B cell (primary cell): ENCODE results near the gene HOXD1. TPM values are rescaled to one million over a fixed set of nuclear protein-coding genes. Genes with fewer than 3 reads are reported as not detected.

ENCODE experiments used
- ATAC-seq: fragments of 200-7000 bp; cut with Tn5 transposase; one replicate; pipeline ENCODE4 v1.10.0; 2021; ENCODE audit warnings: low read depth, mild to moderate bottlenecking, moderate number of reproducible peaks, moderate library complexity
- CTCF ChIA-PET: fragments of 350-600 bp; sonication (Branson Sonifier 250); formaldehyde crosslinking; loops from one replicate; lab custom pipeline; 2021; ENCODE audit warnings: antibody characterized with exemption, inconsistent platforms; lab: Charles Lee
- POLR2A ChIA-PET: fragments of 350-600 bp; sonication (Branson Sonifier 250); formaldehyde crosslinking; loops from one replicate; lab custom pipeline; 2021; ENCODE audit warnings: antibody characterized with exemption; lab: Charles Lee
- DNase-seq: peaks from one replicate; pipeline ENCODE4 v3.0.0; 2013
- H2AFZ ChIP-seq: 2 replicates; pipeline ENCODE4 v1.6.1; 2012; ENCODE audit warnings: mild to moderate bottlenecking, low read depth, low read length; ENCODE audit not compliant: insufficient read depth, poor library complexity, severe bottlenecking
- H3K27ac ChIP-seq, 2 donors: 1 replicate in 1 of 2; 2 replicates in 1 of 2; pipeline ENCODE4 v1.5.1; 2012 to 2013; ENCODE audit warnings: low read length in 2 of 2, mild to moderate bottlenecking in 2 of 2, moderate library complexity in 1 of 2
- H3K27me3 ChIP-seq, 4 experiments: fragments of 200-600 bp in 1 of 4; sonication (generic) in 1 of 4; replicated peaks in 1 of 4; 1 replicate in 2 of 4; 2 replicates in 2 of 4; pipeline versions ENCODE4 v1.6.1 to v1.7.0; 2013 to 2016; ENCODE audit warnings: low read length in 3 of 4, mild to moderate bottlenecking in 2 of 4, mixed read lengths in 1 of 4, moderate library complexity in 1 of 4; ENCODE audit not compliant: insufficient read depth in 4 of 4, control insufficient read depth in 3 of 4; ENCODE audit errors: control extremely low read depth in 1 of 4
- H3K36me3 ChIP-seq, 2 experiments: replicated peaks in 1 of 2; 1 replicate in 1 of 2; 2 replicates in 1 of 2; pipeline versions ENCODE4 v1.6.1 to v1.7.1; 2013; ENCODE audit warnings: low read length in 1 of 2; ENCODE audit not compliant: insufficient read depth in 2 of 2, control insufficient read depth in 1 of 2; ENCODE audit errors: control extremely low read depth in 1 of 2, extremely low read depth in 1 of 2
- H3K4me1 ChIP-seq, 2 donors: fragments of 200-600 bp in 1 of 2; sonication (generic) in 1 of 2; 1 replicate in 1 of 2; 2 replicates in 1 of 2; pipeline versions ENCODE4 v1.5.1 to v1.6.1; 2013 to 2017; ENCODE audit warnings: low read length in 2 of 2; ENCODE audit not compliant: control insufficient read depth in 2 of 2, insufficient read depth in 2 of 2
- H3K4me2 ChIP-seq: replicated peaks from 2 replicates; pipeline ENCODE3; 2012; ENCODE audit warnings: mild to moderate bottlenecking, low read depth, low read length; ENCODE audit not compliant: poor library complexity, severe bottlenecking
- H3K4me3 ChIP-seq, 5 experiments: fragments of 200-600 bp in 1 of 5; sonication (generic) in 1 of 5; 1 replicate in 3 of 5; 2 replicates in 2 of 5; pipeline versions ENCODE4 v1.5.1 to v1.7.0; 2011 to 2016; ENCODE audit warnings: low read length in 4 of 5, mild to moderate bottlenecking in 4 of 5, low read depth in 2 of 5, control low read depth in 1 of 5, moderate library complexity in 1 of 5; ENCODE audit not compliant: insufficient read depth in 1 of 5; ENCODE audit errors: control extremely low read depth in 1 of 5, extremely low read depth in 1 of 5
- H3K79me2 ChIP-seq: fragments of 200-600 bp; sonication (generic); one replicate; pipeline ENCODE4 v1.6.0; 2016; ENCODE audit warnings: low read length; ENCODE audit not compliant: control insufficient read depth, insufficient read depth
- H3K9ac ChIP-seq: fragments of 200-600 bp; sonication (generic); 2 replicates; pipeline ENCODE4 v1.6.1; 2017; ENCODE audit warnings: mild to moderate bottlenecking, low read length, moderate library complexity
- H3K9me3 ChIP-seq, 3 donors: one replicate each; pipeline versions ENCODE4 v1.6.1 to v1.7.1; 2013; ENCODE audit warnings: low read length in 2 of 3; ENCODE audit not compliant: control insufficient read depth in 2 of 3, insufficient read depth in 1 of 3; ENCODE audit errors: control extremely low read depth in 1 of 3
- H4K20me1 ChIP-seq: 2 replicates; pipeline ENCODE4 v1.6.0; 2012; ENCODE audit warnings: mild to moderate bottlenecking, low read length; ENCODE audit not compliant: insufficient read depth, control insufficient read depth, poor library complexity, severe bottlenecking
- H3K27ac Mint-ChIP-seq: one replicate; pipeline ENCODE4 v1.8.0; 2021; ENCODE audit warnings: mixed read lengths
- H3K27me3 Mint-ChIP-seq: one replicate; pipeline ENCODE4 v1.8.0; 2021; ENCODE audit warnings: mixed read lengths
- H3K4me1 Mint-ChIP-seq: one replicate; pipeline ENCODE4 v1.8.0; 2021; ENCODE audit warnings: mixed read lengths
- H3K4me3 Mint-ChIP-seq: one replicate; pipeline ENCODE4 v1.8.0; 2021; ENCODE audit warnings: mixed read lengths
- H3K9me3 Mint-ChIP-seq: one replicate; pipeline ENCODE4 v1.8.0; 2022; ENCODE audit warnings: mixed read lengths; ENCODE audit not compliant: insufficient read depth
- CTCF ChIP-seq: fragments of 200-600 bp; IDR thresholded peaks from one replicate; pipeline ENCODE4 v1.8.0; 2022; ENCODE audit warnings: antibody characterized with exemption, mild to moderate bottlenecking
- EZH2 ChIP-seq: IDR thresholded peaks from 2 replicates; pipeline ENCODE4 v1.6.1; 2012; ENCODE audit warnings: borderline replicate concordance, low read depth, mild to moderate bottlenecking, moderate library complexity, low read length; ENCODE audit not compliant: insufficient read depth, poor library complexity, severe bottlenecking
- WGBS: methylation state at CpG from one replicate; pipeline ENCODE4 v1.1.5; 2013; ENCODE audit warnings: missing lambda C conversion rate; ENCODE audit not compliant: insufficient coverage; 5-methylcytosine and 5-hydroxymethylcytosine counted together
- intact Hi-C: fragments of 100-400 bp; cut with micrococcal nuclease; formaldehyde crosslinking; loops from one replicate; pipeline ENCODE4 v1.10.0; 2022
- polyA plus RNA-seq: library from polyadenylated mRNA; depleted of rRNA; stranded (reverse); fragments of >200 nt; gene quantifications from 2 replicates; pipeline ENCODE4 v1.2.3, GENCODE V29; 2012
- total RNA-seq, 2 donors: library from RNA; stranded (reverse); fragments of 120-200 nt in 1 of 2; gene quantifications; 1 replicate in 1 of 2; 2 replicates in 1 of 2; pipeline versions ENCODE4 v1.2.3 to v1.2.4, GENCODE V29; 2013 to 2022

HOXD1 gene
- total and polyA plus RNA-seq, 2 donors (not counting 1 experiment from before 2014, with no cell fraction given) = not detected

- H3K9me3 Mint-ChIP-seq = no peaks in the 10 kb centered on the region
- H3K4me1 ChIP-seq = peaks cover 4 to 11% of the 10 kb centered on the region in 2 donors
- H3K4me3 ChIP-seq = no peak overlapping the region
- ChIA-PET CTCF (no interaction called here), POLR2A (no interaction called here)
- TF ChIP-seq CTCF (no peak), EZH2 (no peak)
- H3K79me2 ChIP-seq = no peaks in the 10 kb centered on the region
- no peak overlapping the region for H3K27ac Mint-ChIP-seq
- no peak overlapping the region for H2AFZ ChIP-seq
- no peak overlapping the region for H3K4me2 ChIP-seq
- no peaks in the 10 kb centered on the region for H3K36me3 ChIP-seq
- DNase-seq (no peak), ATAC-seq (no peak)
- no CpG with 5 or more reads among the region's 2 CpGs for WGBS
- H3K9me3 ChIP-seq = peaks cover 0 to 43% (median 0%) of the 10 kb centered on the region in 3 donors
- intact Hi-C loops = no loop called here
- peaks cover 6% of the 10 kb centered on the region for H3K4me1 Mint-ChIP-seq
- H3K27me3 ChIP-seq = peaks cover 0 to 81% (median 57%) of the 10 kb centered on the region in 4 experiments
- H3K9ac ChIP-seq = no peak overlapping the region
- H3K4me3 Mint-ChIP-seq = no peak overlapping the region
- no peak overlapping the region for H3K27ac ChIP-seq
- H4K20me1 ChIP-seq = no peaks in the 10 kb centered on the region
- H3K27me3 Mint-ChIP-seq = peaks cover 78% of the 10 kb centered on the region
Observed at GRCh38 chr2:176166272-176166671, 22.2 kb upstream of the HOXD1 start.

- Mint-ChIP-seq H3K27ac (no peak overlapping the region), H3K27me3 (peaks cover 73% of the 10 kb centered on the region), H3K4me1 (peaks cover 6% of the 10 kb centered on the region), H3K4me3 (no peak overlapping the region), H3K9me3 (no peaks in the 10 kb centered on the region)
- Histone ChIP-seq H3K79me2 (no peaks in the 10 kb centered on the region), H4K20me1 (no peaks in the 10 kb centered on the region), H3K9me3 (peaks cover 0 to 47% (median 0%) of the 10 kb centered on the region in 3 donors), H3K9ac (no peak overlapping the region), H3K36me3 (no peaks in the 10 kb centered on the region), H3K4me3 (no peak overlapping the region), H3K4me1 (peaks cover 4 to 11% of the 10 kb centered on the region in 2 donors), H3K4me2 (no peak overlapping the region), H3K27me3 (peaks cover 0 to 82% (median 53%) of the 10 kb centered on the region in 4 experiments), H2AFZ (no peak overlapping the region), H3K27ac (no peak overlapping the region)
- DNase-seq = no peak
- ATAC-seq = no peak
- CTCF ChIA-PET = no interaction called here
- intact Hi-C loops = no loop called here
- POLR2A ChIA-PET = no interaction called here
- TF ChIP-seq EZH2 = no peak
- no peak for TF ChIP-seq CTCF
- no CpG with 5 or more reads among the region's 1 CpG for WGBS
Observed at GRCh38 chr2:176167398-176167797, 21.1 kb upstream of the HOXD1 start.
